Aorta (tissue), 5 donors: ENCODE measurements around the gene GPR50. TPM values are rescaled to one million over a fixed set of nuclear protein-coding genes. Genes with fewer than 3 reads are reported as not detected.

ENCODE experiments used
- ATAC-seq: fragments of 200-7000 bp; cut with Tn5 transposase; one replicate; pipeline ENCODE4 v1.9.1; 2022; ENCODE audit warnings: moderate library complexity; ENCODE audit not compliant: low FRiP score
- DNase-seq, 2 donors: peaks; one replicate each; pipeline ENCODE4 v3.0.0-alpha.2; 2020
- H3K27ac ChIP-seq, 2 donors: one replicate each; pipeline ENCODE4 v1.5.1; 2013; ENCODE audit warnings: low read length in 2 of 2, mild to moderate bottlenecking in 2 of 2, moderate library complexity in 2 of 2, control low read depth in 1 of 2, inconsistent platforms in 1 of 2, low read depth in 1 of 2
- H3K27me3 ChIP-seq, 2 donors: one replicate each; pipeline ENCODE4 v1.6.1; 2013; ENCODE audit warnings: control low read depth in 1 of 2, low read length in 1 of 2, mild to moderate bottlenecking in 1 of 2, moderate library complexity in 1 of 2; ENCODE audit not compliant: insufficient read depth in 2 of 2, control insufficient read depth in 1 of 2
- H3K36me3 ChIP-seq, 2 donors: one replicate each; pipeline ENCODE4 v1.6.1; 2013; ENCODE audit warnings: control low read depth in 1 of 2, low read length in 1 of 2, mild to moderate bottlenecking in 1 of 2; ENCODE audit not compliant: insufficient read depth in 2 of 2, control insufficient read depth in 1 of 2
- H3K4me1 ChIP-seq, 2 donors: one replicate each; pipeline ENCODE4 v1.6.1; 2013; ENCODE audit warnings: low read length in 2 of 2, control low read depth in 1 of 2, mild to moderate bottlenecking in 1 of 2, moderate library complexity in 1 of 2; ENCODE audit not compliant: insufficient read depth in 2 of 2, control insufficient read depth in 1 of 2
- H3K4me3 ChIP-seq, 2 donors: one replicate each; pipeline ENCODE4 v1.5.1; 2013; ENCODE audit warnings: low read length in 2 of 2, control low read depth in 1 of 2, mild to moderate bottlenecking in 1 of 2
- H3K9me3 ChIP-seq: one replicate; pipeline ENCODE4 v1.6.1; 2013; ENCODE audit warnings: mild to moderate bottlenecking, low read length; ENCODE audit not compliant: control insufficient read depth
- WGBS, 2 donors: extraction: QIAGEN DNeasy Blood & Tissue Kit; methylation state at CpG; one replicate each; pipeline ENCODE4 v1.1.7; 2013; 5-methylcytosine and 5-hydroxymethylcytosine counted together
- intact Hi-C, 2 donors: fragments of 100-400 bp; cut with DNase I; formaldehyde crosslinking; loops; one replicate each; pipeline versions ENCODE4 v1.14.2 to v1.15.0; 2022
- microRNA-seq, 2 donors: library from miRNA; unstranded; fragments of <30 nt; microRNA quantifications; one replicate each; pipeline ENCODE4 v1.2.0, GENCODE V29; 2020
- polyA plus RNA-seq, 2 donors: library from polyadenylated mRNA; stranded (reverse); fragments of 200-250 nt; gene quantifications; one replicate each; pipeline ENCODE4 v1.2.3, GENCODE V29; 2013
- total RNA-seq, 2 donors: library from RNA; stranded (reverse); fragmentation: NEBNext Ultra II Directional; extraction: Animal tissue kit (Norgen Biotek cat#: 25700); gene quantifications; one replicate each; pipeline ENCODE4 v1.2.1, GENCODE V29; 2021
- donor health status: healthy with polysubstance abuse.
- donor health status: Bipolar disorder and iron deficiency.
- donor health status: DM: no; HTN: no; CAD: no.
- donor health status: DM: no; HTN: no; CAD: no.
- donor health status: DM: yes; HTN: yes; CAD: no.

Gene GPR50
- total and polyA plus RNA-seq, 4 donors = 0.18 TPM; not detected in 3

GRCh38 chrX:151184705-151185104 lies 8.3 kb downstream of the GPR50 start:
- no peak overlapping the region for H3K27ac ChIP-seq
- no peaks in the 10 kb centered on the region for H3K36me3 ChIP-seq
- DNase-seq = no peak
- no peak for ATAC-seq
- WGBS, 2 donors = 67 to 75% methylated on average over 2 of the region's 2 CpGs
- intact Hi-C loops = no loop called here
- H3K9me3 ChIP-seq = no peaks in the 10 kb centered on the region
- no peaks in the 10 kb centered on the region for H3K4me1 ChIP-seq
- H3K4me3 ChIP-seq = no peak overlapping the region
- H3K27me3 ChIP-seq = no peaks in the 10 kb centered on the region

- Histone ChIP-seq H3K27ac (no peak overlapping the region), H3K9me3 (no peaks in the 10 kb centered on the region), H3K4me3 (no peak overlapping the region), H3K36me3 (no peaks in the 10 kb centered on the region), H3K4me1 (no peaks in the 10 kb centered on the region), H3K27me3 (no peaks in the 10 kb centered on the region)
- WGBS, 2 donors = 46 to 57% methylated on average over 2 of the region's 2 CpGs
- DNase-seq (no peak), ATAC-seq (no peak)
- intact Hi-C loops = no loop called here
Observed at GRCh38 chrX:151206871-151207270, 30.5 kb downstream of the GPR50 start.

- H3K36me3 ChIP-seq = no peaks in the 10 kb centered on the region
- no peaks in the 10 kb centered on the region for H3K4me1 ChIP-seq
- no peak for DNase-seq
- no peak for ATAC-seq
- no peaks in the 10 kb centered on the region for H3K9me3 ChIP-seq
- H3K4me3 ChIP-seq = no peak overlapping the region
- intact Hi-C loops = no loop called here
- WGBS, 2 donors = 62 to 67% methylated on average over 1 of the region's 1 CpG
- no peak overlapping the region for H3K27ac ChIP-seq
- no peaks in the 10 kb centered on the region for H3K27me3 ChIP-seq
Observed at GRCh38 chrX:151225843-151226242, 49.5 kb downstream of the GPR50 start.

GRCh38 chrX:151226941-151227340 lies 50.6 kb downstream of the GPR50 start:
- Histone ChIP-seq H3K4me3 (no peak overlapping the region), H3K27ac (no peak overlapping the region), H3K4me1 (no peaks in the 10 kb centered on the region), H3K9me3 (no peaks in the 10 kb centered on the region), H3K27me3 (no peaks in the 10 kb centered on the region), H3K36me3 (no peaks in the 10 kb centered on the region)
- no peak for ATAC-seq
- no peak for DNase-seq
- intact Hi-C loops = no loop called here
- WGBS, 2 donors = 62 to 83% methylated on average over 9 of the region's 9 CpGs

GRCh38 chrX:151227627-151228026 lies 51.2 kb downstream of the GPR50 start:
- WGBS, 2 donors = 2 to 22% methylated on average over 28 to 30 of the region's 30 CpGs
- Histone ChIP-seq H3K27ac (no peak overlapping the region), H3K27me3 (no peaks in the 10 kb centered on the region), H3K4me1 (no peaks in the 10 kb centered on the region), H3K9me3 (no peaks in the 10 kb centered on the region), H3K4me3 (no peak overlapping the region), H3K36me3 (no peaks in the 10 kb centered on the region)
- intact Hi-C loops = no loop called here
- DNase-seq (no peak), ATAC-seq (no peak)

- 81 to 90% methylated on average over 4 of the region's 4 CpGs for WGBS, 2 donors
- intact Hi-C loops = no loop called here
- no peak for ATAC-seq
Observed at GRCh38 chrX:151228935-151229334, 52.6 kb downstream of the GPR50 start.

More at GRCh38 chrX:151228935-151229334, 52.6 kb downstream of the GPR50 start:
- H3K4me3 ChIP-seq = no peak overlapping the region
- H3K9me3 ChIP-seq = no peaks in the 10 kb centered on the region
- no peak overlapping the region for H3K27ac ChIP-seq
- H3K36me3 ChIP-seq = no peaks in the 10 kb centered on the region
- DNase-seq = no peak
- H3K4me1 ChIP-seq = no peaks in the 10 kb centered on the region
- H3K27me3 ChIP-seq = no peaks in the 10 kb centered on the region

Small RNA genes lying within 50 kb of the gene (microRNA-seq; reads per million reads assigned to microRNA genes)
- gene MIR4330 = 0 reads per million in 2 donors

Other genes with a start within 250 kb of the GPR50 start
- 1 to 10 TPM; 3.6 to 3.8 TPM for gene HMGB3, start 193.2 kb upstream of the GPR50 start, total RNA-seq
- gene HMGB3, start 193.2 kb upstream of the GPR50 start, polyA plus RNA-seq = 1 to 10 TPM; 2.9 to 3.1 TPM
- gene VMA21, start 220.6 kb downstream of the GPR50 start, total RNA-seq = 10 to 100 TPM; 23.2 to 24.8 TPM
- 10 to 100 TPM in 1 of 2 donors, 1 to 10 TPM in 1; 8.1 to 10.9 TPM for gene VMA21, start 220.6 kb downstream of the GPR50 start, polyA plus RNA-seq